ENCODE measurements around the gene COL5A2.

DNA sequence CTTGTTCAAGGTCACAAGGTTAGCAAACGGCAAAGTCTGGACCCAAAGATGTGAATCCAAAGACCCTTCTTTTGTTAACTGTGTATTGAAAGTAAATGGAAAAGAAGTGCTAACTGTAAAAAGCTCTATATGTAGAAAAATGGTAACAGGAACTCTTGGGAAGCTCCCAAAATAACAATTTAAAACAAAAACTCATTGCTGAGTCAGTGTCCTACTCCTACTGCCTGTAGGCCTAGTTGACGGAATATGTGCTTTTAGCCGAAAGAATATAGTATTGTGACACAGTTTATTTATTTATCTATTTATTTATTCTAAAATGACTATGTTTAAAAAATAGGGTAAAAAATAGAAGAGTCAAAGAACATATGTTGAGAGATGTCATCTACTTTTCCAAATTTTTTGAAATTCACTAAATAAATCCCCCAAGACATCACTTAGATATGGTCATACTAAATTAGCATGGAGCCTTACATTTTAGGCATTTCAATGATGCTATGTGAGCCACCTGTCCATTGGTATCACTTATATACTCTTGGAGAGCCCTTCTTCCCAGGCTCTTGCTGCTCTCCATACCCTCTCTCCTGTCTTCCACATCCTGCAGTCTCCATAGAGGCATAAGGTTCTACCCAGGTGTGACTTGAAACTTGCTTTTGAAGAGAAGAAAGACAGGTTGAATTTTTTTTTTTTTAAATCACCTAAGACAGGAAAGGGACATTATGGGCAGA is 13.7 kb downstream of the COL5A2 start:
- TF ChIP-seq, protein P1, sequence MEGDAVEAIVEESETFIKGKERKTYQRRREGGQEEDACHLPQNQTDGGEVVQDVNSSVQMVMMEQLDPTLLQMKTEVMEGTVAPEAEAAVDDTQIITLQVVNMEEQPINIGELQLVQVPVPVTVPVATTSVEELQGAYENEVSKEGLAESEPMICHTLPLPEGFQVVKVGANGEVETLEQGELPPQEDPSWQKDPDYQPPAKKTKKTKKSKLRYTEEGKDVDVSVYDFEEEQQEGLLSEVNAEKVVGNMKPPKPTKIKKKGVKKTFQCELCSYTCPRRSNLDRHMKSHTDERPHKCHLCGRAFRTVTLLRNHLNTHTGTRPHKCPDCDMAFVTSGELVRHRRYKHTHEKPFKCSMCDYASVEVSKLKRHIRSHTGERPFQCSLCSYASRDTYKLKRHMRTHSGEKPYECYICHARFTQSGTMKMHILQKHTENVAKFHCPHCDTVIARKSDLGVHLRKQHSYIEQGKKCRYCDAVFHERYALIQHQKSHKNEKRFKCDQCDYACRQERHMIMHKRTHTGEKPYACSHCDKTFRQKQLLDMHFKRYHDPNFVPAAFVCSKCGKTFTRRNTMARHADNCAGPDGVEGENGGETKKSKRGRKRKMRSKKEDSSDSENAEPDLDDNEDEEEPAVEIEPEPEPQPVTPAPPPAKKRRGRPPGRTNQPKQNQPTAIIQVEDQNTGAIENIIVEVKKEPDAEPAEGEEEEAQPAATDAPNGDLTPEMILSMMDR (IDR thresholded peaks at IDR 0.05) = no peak
- no peak for TF ChIP-seq EP300 (IDR thresholded peaks at IDR 0.05)

All from stomach (tissue), 4 donors.